GM12865 (cell line): ENCODE results near the gene KIF5B.
"Not testable (repeated sequence)": the region's sequence is repeated elsewhere in the genome, so short reads cannot be mapped to it uniquely, and the experiment has no call there.

Experiments
- DNase-seq: peaks from one replicate; pipeline ENCODE4 v3.0.0; 2010; ENCODE audit warnings: low read depth
- H3K4me3 ChIP-seq: 2 replicates; pipeline ENCODE4 v1.5.1; 2011; ENCODE audit warnings: mild to moderate bottlenecking, low read depth, low read length, control low read depth
- CTCF ChIP-seq: IDR thresholded peaks from 2 replicates; pipeline ENCODE4 v1.5.1; 2011; ENCODE audit warnings: low read length, control low read depth, low read depth, inconsistent platforms; ENCODE audit not compliant: insufficient read depth; ENCODE audit errors: missing control alignments

Gene KIF5B

GRCh38 chr10:32000937-32001336 lies 55.3 kb downstream of the KIF5B start:
- H3K4me3 ChIP-seq, result no peak overlapping the region
- no peak for DNase-seq
- no peak for TF ChIP-seq CTCF

GRCh38 chr10:31999836-32000235 lies 56.4 kb downstream of the KIF5B start:
- TF ChIP-seq CTCF, result no peak
- no peak for DNase-seq
- no peak overlapping the region for H3K4me3 ChIP-seq

DNA sequence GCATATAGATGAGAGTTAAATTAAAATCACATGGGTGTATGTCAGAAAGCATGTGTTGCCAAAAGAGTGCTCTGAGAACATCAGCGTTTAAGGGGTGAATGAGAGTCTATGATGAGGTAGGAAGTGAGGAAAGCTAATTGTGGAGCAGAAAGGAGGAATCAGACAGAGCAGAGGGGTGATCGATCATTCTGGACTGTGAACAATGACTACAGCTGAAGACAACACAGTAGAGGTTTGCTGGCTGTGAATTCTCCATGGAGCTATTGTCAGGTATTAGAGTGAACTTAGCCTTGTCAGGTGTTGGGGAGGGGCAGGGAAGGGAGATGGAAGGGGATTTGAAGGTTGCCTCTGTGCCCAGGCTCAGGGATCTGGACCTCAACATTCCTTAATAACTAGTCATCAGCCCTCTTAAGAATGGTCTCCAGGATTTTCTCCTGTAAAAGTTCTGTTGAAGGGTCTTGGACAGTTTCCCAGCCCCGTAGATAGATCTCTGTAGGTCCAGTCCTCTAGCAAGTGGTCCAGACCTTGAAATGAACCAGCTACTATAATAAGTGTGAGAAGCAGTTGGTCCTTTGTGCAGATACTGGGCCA lies 57.1 kb downstream of the KIF5B start:
- no peak for DNase-seq
- no peak overlapping the region for H3K4me3 ChIP-seq
- no peak for TF ChIP-seq CTCF

- no peak overlapping the region for H3K4me3 ChIP-seq
- TF ChIP-seq CTCF, result no peak
- DNase-seq, result no peak
Measured at GRCh38 chr10:31994926-31995325, 61.3 kb downstream of the KIF5B start.

DNA sequence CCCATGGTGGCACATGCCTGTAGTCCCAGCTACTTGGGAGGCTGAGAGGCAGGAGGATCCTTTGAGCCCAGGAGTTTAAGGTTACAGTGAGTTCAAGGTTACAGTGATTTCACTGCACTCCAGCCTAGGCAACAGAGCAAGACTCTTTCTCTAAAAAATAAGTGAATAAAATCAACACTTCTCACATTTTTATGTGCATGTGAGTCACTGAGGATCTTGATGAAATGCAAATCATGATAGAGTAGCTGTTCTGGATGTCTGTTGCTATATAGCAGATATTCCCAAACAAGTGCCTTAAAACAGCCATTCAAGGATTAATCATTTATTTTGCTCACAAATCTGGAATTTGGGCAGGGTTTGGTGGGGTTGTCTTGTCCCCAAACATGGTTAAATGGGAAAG lies 65.3 kb downstream of the KIF5B start:
- no peak for DNase-seq
- no peak overlapping the region for H3K4me3 ChIP-seq
- no peak for TF ChIP-seq CTCF

DNA sequence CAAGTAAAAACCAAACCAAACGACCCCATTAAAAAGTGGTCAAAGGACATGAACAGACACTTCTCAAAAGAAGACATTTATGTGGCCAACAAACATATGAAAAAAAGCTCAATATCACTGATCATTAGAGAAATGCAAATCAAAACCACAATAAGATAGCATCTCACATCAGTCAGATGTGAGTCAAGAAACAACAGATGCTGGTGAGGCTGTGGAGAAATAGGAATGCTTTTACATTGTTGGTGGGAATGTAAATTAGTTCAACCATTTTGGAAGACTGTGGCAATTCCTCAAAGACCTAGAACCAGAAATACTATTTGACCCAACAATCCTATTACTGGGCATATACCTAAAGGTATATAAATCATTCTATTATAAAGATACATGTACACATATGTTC lies 68.4 kb downstream of the KIF5B start:
- DNase-seq, H3K4me3 ChIP-seq: not testable (repeated sequence)

DNA sequence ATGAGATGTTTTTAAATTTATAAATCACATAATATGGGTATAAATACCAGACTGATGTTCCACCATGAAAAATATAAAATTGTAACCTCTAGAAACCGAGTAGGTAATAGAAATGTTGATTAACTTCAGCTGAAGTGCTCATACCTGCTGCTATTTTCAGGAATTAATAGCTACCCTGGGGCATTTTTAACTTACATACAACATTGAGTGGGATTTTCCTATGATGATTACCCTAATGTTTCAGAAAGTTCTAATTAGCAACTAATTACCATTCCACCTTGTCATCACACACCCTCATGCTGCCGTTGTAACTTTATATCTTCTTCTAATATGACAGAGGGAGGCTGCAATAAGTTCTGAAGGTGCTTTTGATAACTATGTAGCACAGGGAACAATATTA lies 74.1 kb downstream of the KIF5B start:
- H3K4me3 ChIP-seq, result no peak overlapping the region
- no peak for DNase-seq
- TF ChIP-seq CTCF, result no peak

- no peak for DNase-seq
- no peak for TF ChIP-seq CTCF
- no peak overlapping the region for H3K4me3 ChIP-seq
Measured at GRCh38 chr10:31980471-31980870, 75.8 kb downstream of the KIF5B start.

GRCh38 chr10:31979071-31979470 lies 77.2 kb downstream of the KIF5B start:
- not testable (repeated sequence) for H3K4me3 ChIP-seq, DNase-seq
